HepG2 (cell line): ENCODE results near the gene IQCC. TPM values are rescaled to one million over a fixed set of nuclear protein-coding genes. Genes with fewer than 3 reads are reported as not detected.
"Not testable (repeated sequence)": the region's sequence is repeated elsewhere in the genome, so short reads cannot be mapped to it uniquely, and the experiment has no call there.

ENCODE experiments used
- ATAC-seq: fragments of 200-7000 bp; cut with Tn5 transposase; 3 replicates; pipeline ENCODE4 v1.9.1; 2020; ENCODE audit warnings: mild to moderate bottlenecking, moderate library complexity
- BruUV-seq: library from RNA; stranded (reverse); fragments of 400-500 nt; replicated peaks from 2 replicates; lab custom pipeline; 2021; lab: Mats Ljungman, UMichigan
- CTCF ChIA-PET: fragments of 300-600 bp; formaldehyde crosslinking; extraction: SDS; loops from one replicate; lab custom pipeline; 2021; ENCODE audit warnings: low total read pairs, inconsistent platforms, low intra/inter-chr PET ratio; lab: Yijun Ruan, JAX
- POLR2A ChIA-PET: fragments of 350-600 bp; sonication (Branson Sonifier 250); formaldehyde crosslinking; loops from one replicate; lab custom pipeline; 2020; ENCODE audit warnings: antibody characterized with exemption, inconsistent platforms; lab: Yijun Ruan, JAX
- DNase-seq: peaks from one replicate; pipeline ENCODE4 v3.0.0-alpha.2; 2015; ENCODE audit warnings: low spot score
- FAIRE-seq: peaks from 3 replicates; lab custom pipeline; 2011; peaks lifted over from hg19 to GRCh38; lab: Jason Lieb, UNC
- H2AFZ ChIP-seq: one replicate; pipeline ENCODE4 v1.6.1; 2011; ENCODE audit warnings: low read length, inconsistent platforms
- H3K27ac ChIP-seq: fragments of 300-600 bp; 3 replicates; pipeline ENCODE4 v1.8.0; 2011; ENCODE audit warnings: mixed run types, mild to moderate bottlenecking, mixed read lengths, low read length, inconsistent platforms; ENCODE audit not compliant: insufficient read depth; ENCODE audit errors: extremely low read length
- H3K27me3 ChIP-seq, 2 experiments: fragments of 200-600 bp in 1 of 2; 2 replicates in 1 of 2; 3 replicates in 1 of 2; pipeline versions ENCODE4 v1.6.0 to v1.8.0; 2011; ENCODE audit warnings: low read length in 2 of 2, mild to moderate bottlenecking in 2 of 2, moderate library complexity in 2 of 2, inconsistent platforms in 1 of 2; ENCODE audit not compliant: insufficient read depth in 2 of 2, control insufficient read depth in 1 of 2
- H3K36me3 ChIP-seq, 2 experiments: fragments of 200-600 bp in 1 of 2; replicated peaks in 1 of 2; 2 replicates in 1 of 2; 3 replicates in 1 of 2; pipeline versions ENCODE4 v1.5.1 to v1.8.0; 2011; ENCODE audit warnings: low read length in 2 of 2, inconsistent platforms in 1 of 2; ENCODE audit not compliant: insufficient read depth in 2 of 2, control insufficient read depth in 1 of 2
- H3K4me1 ChIP-seq: 2 replicates; pipeline ENCODE4 v1.5.1; 2012; ENCODE audit warnings: low read length, inconsistent platforms; ENCODE audit not compliant: insufficient read depth
- H3K4me2 ChIP-seq: 2 replicates; pipeline ENCODE4 v1.6.0; 2011; ENCODE audit warnings: low read depth, low read length, inconsistent platforms
- H3K4me3 ChIP-seq, 3 experiments: fragments of 200-600 bp in 1 of 3; sonication (generic), shearing (Covaris generic) in 1 of 3; replicated peaks in 1 of 3; 2 replicates each; pipeline ENCODE4 v1.5.1; 2011 to 2016; ENCODE audit warnings: low read length in 3 of 3, inconsistent platforms in 2 of 3, low read depth in 2 of 3, mild to moderate bottlenecking in 2 of 3, control low read depth in 1 of 3, mixed read lengths in 1 of 3; ENCODE audit not compliant: insufficient read depth in 1 of 3
- H3K79me2 ChIP-seq: one replicate; pipeline ENCODE4 v1.6.1; 2011; ENCODE audit warnings: low read length, inconsistent platforms; ENCODE audit not compliant: insufficient read depth
- H3K9ac ChIP-seq: 2 replicates; pipeline ENCODE4 v1.6.0; 2011; ENCODE audit warnings: mild to moderate bottlenecking, low read depth, low read length, inconsistent platforms; ENCODE audit not compliant: insufficient read depth
- H3K9me3 ChIP-seq: 2 replicates; pipeline ENCODE4 v1.5.1; 2012; ENCODE audit warnings: mild to moderate bottlenecking, low read length
- H4K20me1 ChIP-seq: 2 replicates; pipeline ENCODE4 v1.6.0; 2011; ENCODE audit warnings: inconsistent platforms, mild to moderate bottlenecking, low read length, moderate library complexity; ENCODE audit not compliant: insufficient read depth
- ARNT2 ChIP-seq: sonication (generic); formaldehyde crosslinking; IDR thresholded peaks from 2 replicates; pipeline ENCODE4 v1.8.0; 2022; ENCODE audit warnings: mild to moderate bottlenecking, low read depth, missing genetic modification reagents, moderate library complexity
- DNMT1 ChIP-seq: sonication (generic); formaldehyde crosslinking; IDR thresholded peaks from 2 replicates; pipeline ENCODE4 v1.5.1; 2020; ENCODE audit warnings: mild to moderate bottlenecking, missing genetic modification reagents
- KAT7 ChIP-seq: IDR thresholded peaks from 2 replicates; pipeline ENCODE4 v1.6.1; 2018; ENCODE audit warnings: borderline replicate concordance, missing compliant biosample characterization
- NCOA2 ChIP-seq: sonication (generic); formaldehyde crosslinking; IDR thresholded peaks from 2 replicates; pipeline ENCODE4 v1.8.0; 2022; ENCODE audit warnings: inconsistent platforms
- NFYC ChIP-seq: IDR thresholded peaks from 2 replicates; pipeline ENCODE4 v1.6.1; 2016; ENCODE audit warnings: missing genetic modification reagents, missing compliant biosample characterization
- NR2C2 ChIP-seq: sonication (generic); formaldehyde crosslinking; IDR thresholded peaks from 2 replicates; pipeline ENCODE4 v1.4.0; 2020; ENCODE audit warnings: missing genetic modification reagents, mild to moderate bottlenecking, moderate library complexity, borderline replicate concordance
- RFX1 ChIP-seq: fragments of 450-650 bp; IDR thresholded peaks from 2 replicates; pipeline ENCODE4 v1.6.1; 2017
- RFX3 ChIP-seq: IDR thresholded peaks from 2 replicates; pipeline ENCODE4 v1.6.1; 2016; ENCODE audit warnings: missing biosample characterization, missing genetic modification reagents
- TRIM24 ChIP-seq: sonication (generic); formaldehyde crosslinking; IDR thresholded peaks from 2 replicates; pipeline ENCODE4 v1.8.0; 2022; ENCODE audit warnings: mild to moderate bottlenecking, missing genetic modification reagents
- ZBTB21 ChIP-seq: sonication (generic); formaldehyde crosslinking; IDR thresholded peaks from 2 replicates; pipeline ENCODE4 v1.4.0; 2020; ENCODE audit warnings: missing genetic modification reagents
- ZFP82 ChIP-seq: sonication (generic); formaldehyde crosslinking; IDR thresholded peaks from 2 replicates; pipeline ENCODE4 v1.5.1; 2020; ENCODE audit warnings: mild to moderate bottlenecking, missing genetic modification reagents, borderline replicate concordance
- ZNF256 ChIP-seq: sonication (generic); formaldehyde crosslinking; conservative IDR thresholded peaks from 2 replicates; pipeline ENCODE4 v1.4.0; 2020; ENCODE audit warnings: missing genetic modification reagents
- ZNF264 ChIP-seq: sonication (generic); formaldehyde crosslinking; IDR thresholded peaks from 2 replicates; pipeline ENCODE4 v1.4.0; 2020; ENCODE audit warnings: missing genetic modification reagents
- ZNF878 ChIP-seq: sonication (generic); formaldehyde crosslinking; IDR thresholded peaks from 2 replicates; pipeline ENCODE4 v1.8.1; 2023; ENCODE audit warnings: mild to moderate bottlenecking, missing genetic modification reagents, moderate library complexity
- WGBS: methylation state at CpG from one replicate; pipeline ENCODE4 v1.1.6; 2017; ENCODE audit warnings: low lambda C conversion rate; 5-methylcytosine and 5-hydroxymethylcytosine counted together
- in situ Hi-C: cut with HindIII; loops from 2 replicates; pipeline ENCODE4 v1.10.0; 2017; ENCODE audit warnings: low pct_unique_long_range_greater_than_20kb; ENCODE audit not compliant: extremely low pct_ligation_motif_present
- intact Hi-C: fragments of 100-400 bp; cut with micrococcal nuclease; formaldehyde crosslinking; loops from one replicate; pipeline ENCODE4 v1.10.0; 2022; ENCODE audit not compliant: unreplicated experiment
- polyA plus RNA-seq, 8 experiments: library from polyadenylated mRNA; depleted of rRNA in 3 of 8; stranded (reverse) in 7 of 8; unstranded in 1 of 8; fragments of >200 nt; fragmentation: Illumina TruSeq in 4 of 8; extraction: Trizol in 4 of 8; gene quantifications; 2 replicates each; pipeline versions ENCODE4 v1.2.1 to v1.2.3, GENCODE V29; 2011 to 2016; ENCODE audit warnings: low read depth in 4 of 8, missing spikeins in 1 of 8, mixed read lengths in 1 of 8; ENCODE audit not compliant: insufficient read depth in 1 of 8
- total RNA-seq, 5 experiments: library from RNA; depleted of rRNA; stranded (reverse); fragments of >200 nt; fragmentation: Illumina TruSeq; extraction: Trizol; gene quantifications; 2 replicates each; pipeline ENCODE4 v1.2.3, GENCODE V29; 2016; ENCODE audit warnings: low read depth in 1 of 5
- TF ChIP-seq, protein P1 (sequence below): sonication (generic); formaldehyde crosslinking; IDR thresholded peaks from 2 replicates; pipeline ENCODE4 v1.5.1; 2020; ENCODE audit warnings: missing genetic modification reagents, mild to moderate bottlenecking, borderline replicate concordance
- TF ChIP-seq, protein P2 (sequence below): sonication (generic); formaldehyde crosslinking; IDR thresholded peaks from 2 replicates; pipeline ENCODE4 v1.5.1; 2020; ENCODE audit warnings: missing genetic modification reagents, mild to moderate bottlenecking, borderline replicate concordance

The IQCC gene
- total and polyA plus RNA-seq, 2 of the 13 experiments (the other 11 are each of a cell fraction or from before 2014, with no cell fraction given), result 1.7 to 3.0 TPM

DNA sequence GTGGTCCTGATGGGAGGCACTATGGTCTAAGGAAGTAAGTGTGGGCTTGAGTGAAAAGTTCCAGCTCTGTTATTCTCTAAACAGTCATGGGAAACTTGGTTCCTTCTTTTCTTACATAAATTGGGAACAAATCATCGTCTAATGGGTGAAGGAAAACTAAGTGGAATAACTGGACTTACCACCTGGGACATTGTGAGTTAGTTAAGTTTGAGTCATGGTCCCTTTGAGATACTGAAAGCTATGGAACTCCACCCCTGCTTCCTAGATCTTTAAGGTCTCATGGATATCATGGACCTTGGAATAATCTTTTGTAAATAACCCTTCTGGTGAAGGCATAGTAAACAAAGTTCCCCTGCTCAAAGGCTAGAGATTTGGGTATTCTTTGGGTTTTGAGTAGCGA, 42.1 kb upstream of the IQCC start:
- no peak overlapping the region for H3K27ac ChIP-seq
- H3K36me3 ChIP-seq, result peaks cover 17 to 74% of the 10 kb centered on the region in 2 experiments
- H3K4me2 ChIP-seq, result no peak overlapping the region

DNA sequence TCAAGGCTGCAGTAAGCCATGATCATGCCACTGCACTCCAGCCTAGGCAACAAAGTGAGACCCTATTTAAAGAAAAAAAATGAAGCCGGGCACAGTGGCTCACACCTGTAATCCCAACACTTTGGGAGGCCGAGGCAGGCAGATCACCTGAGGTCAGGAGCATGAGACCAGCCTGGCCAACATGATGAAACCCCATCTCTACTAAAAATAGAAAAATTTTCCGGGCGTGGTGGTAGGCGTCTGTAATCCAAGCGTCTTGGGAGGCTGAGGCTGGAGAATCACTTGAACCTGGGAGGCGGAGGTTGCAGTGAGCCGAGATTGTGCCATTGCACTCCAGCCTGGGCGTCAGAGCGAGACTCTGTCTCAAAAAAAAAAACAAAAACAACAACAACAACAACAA, 39.8 kb upstream of the IQCC start:
- POLR2A ChIA-PET, H4K20me1 ChIP-seq, DNase-seq, CTCF ChIA-PET, H3K79me2 ChIP-seq, in situ Hi-C loops, H3K4me1 ChIP-seq, H3K27me3 ChIP-seq, H3K4me3 ChIP-seq, H3K9me3 ChIP-seq, ATAC-seq, intact Hi-C loops, BruUV-seq, H2AFZ ChIP-seq, H3K27ac ChIP-seq, H3K4me2 ChIP-seq, FAIRE-seq, H3K9ac ChIP-seq: not testable (repeated sequence)
- WGBS, result over 99% methylated on average over 10 of the region's 10 CpGs
- H3K36me3 ChIP-seq, result peaks cover 27 to 71% of the 10 kb centered on the region in 2 experiments

More for the DNA sequence above, 42.1 kb upstream of the IQCC start:
- BruUV-seq, result no TSS peak
- Histone ChIP-seq H3K4me3 (no peak overlapping the region), H3K4me1 (no peaks in the 10 kb centered on the region), H3K9ac (no peak overlapping the region), H2AFZ (no peak overlapping the region), H3K79me2 (no peaks in the 10 kb centered on the region), H3K27me3 (no peaks in the 10 kb centered on the region), H3K9me3 (no peaks in the 10 kb centered on the region), H4K20me1 (no peaks in the 10 kb centered on the region)
- POLR2A ChIA-PET, result no interaction called here
- DNase-seq, result no peak
- FAIRE-seq, result no peak
- 94% methylated on average over 2 of the region's 2 CpGs for WGBS
- CTCF ChIA-PET, result no interaction called here
- no peak for ATAC-seq
- intact Hi-C loops (no loop called here), in situ Hi-C loops (no loop called here)
- TF ChIP-seq, protein P1, sequence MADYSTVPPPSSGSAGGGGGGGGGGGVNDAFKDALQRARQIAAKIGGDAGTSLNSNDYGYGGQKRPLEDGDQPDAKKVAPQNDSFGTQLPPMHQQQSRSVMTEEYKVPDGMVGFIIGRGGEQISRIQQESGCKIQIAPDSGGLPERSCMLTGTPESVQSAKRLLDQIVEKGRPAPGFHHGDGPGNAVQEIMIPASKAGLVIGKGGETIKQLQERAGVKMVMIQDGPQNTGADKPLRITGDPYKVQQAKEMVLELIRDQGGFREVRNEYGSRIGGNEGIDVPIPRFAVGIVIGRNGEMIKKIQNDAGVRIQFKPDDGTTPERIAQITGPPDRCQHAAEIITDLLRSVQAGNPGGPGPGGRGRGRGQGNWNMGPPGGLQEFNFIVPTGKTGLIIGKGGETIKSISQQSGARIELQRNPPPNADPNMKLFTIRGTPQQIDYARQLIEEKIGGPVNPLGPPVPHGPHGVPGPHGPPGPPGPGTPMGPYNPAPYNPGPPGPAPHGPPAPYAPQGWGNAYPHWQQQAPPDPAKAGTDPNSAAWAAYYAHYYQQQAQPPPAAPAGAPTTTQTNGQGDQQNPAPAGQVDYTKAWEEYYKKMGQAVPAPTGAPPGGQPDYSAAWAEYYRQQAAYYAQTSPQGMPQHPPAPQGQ, result no peak
- TF ChIP-seq TRIM24 (no peak), NFYC (CRISPR knock-in tag) (no peak), ZNF878 (CRISPR knock-in tag) (no peak), NR2C2 (CRISPR knock-in tag) (no peak), ZNF256 (CRISPR knock-in tag) (no peak), NCOA2 (no peak), DNMT1 (no peak), ARNT2 (CRISPR knock-in tag) (no peak), RFX3 (CRISPR knock-in tag) (no peak), ZBTB21 (CRISPR knock-in tag) (no peak), KAT7 (no peak), ZFP82 (CRISPR knock-in tag) (no peak), RFX1 (no peak), ZNF264 (CRISPR knock-in tag) (no peak)
- TF ChIP-seq, protein P2, sequence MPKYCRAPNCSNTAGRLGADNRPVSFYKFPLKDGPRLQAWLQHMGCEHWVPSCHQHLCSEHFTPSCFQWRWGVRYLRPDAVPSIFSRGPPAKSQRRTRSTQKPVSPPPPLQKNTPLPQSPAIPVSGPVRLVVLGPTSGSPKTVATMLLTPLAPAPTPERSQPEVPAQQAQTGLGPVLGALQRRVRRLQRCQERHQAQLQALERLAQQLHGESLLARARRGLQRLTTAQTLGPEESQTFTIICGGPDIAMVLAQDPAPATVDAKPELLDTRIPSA (CRISPR knock-in tag), result no peak
